ENCODE measurements around the gene BRD4. TPM values are rescaled to one million over a fixed set of nuclear protein-coding genes. Genes with fewer than 3 reads are reported as not detected.

The BRD4 gene
- total and polyA plus RNA-seq, 10 of the 15 experiments (the other 5 are each of a cell fraction or from before 2014, with no cell fraction given): 5.3 to 84.4 (median 11.8) TPM

DNA sequence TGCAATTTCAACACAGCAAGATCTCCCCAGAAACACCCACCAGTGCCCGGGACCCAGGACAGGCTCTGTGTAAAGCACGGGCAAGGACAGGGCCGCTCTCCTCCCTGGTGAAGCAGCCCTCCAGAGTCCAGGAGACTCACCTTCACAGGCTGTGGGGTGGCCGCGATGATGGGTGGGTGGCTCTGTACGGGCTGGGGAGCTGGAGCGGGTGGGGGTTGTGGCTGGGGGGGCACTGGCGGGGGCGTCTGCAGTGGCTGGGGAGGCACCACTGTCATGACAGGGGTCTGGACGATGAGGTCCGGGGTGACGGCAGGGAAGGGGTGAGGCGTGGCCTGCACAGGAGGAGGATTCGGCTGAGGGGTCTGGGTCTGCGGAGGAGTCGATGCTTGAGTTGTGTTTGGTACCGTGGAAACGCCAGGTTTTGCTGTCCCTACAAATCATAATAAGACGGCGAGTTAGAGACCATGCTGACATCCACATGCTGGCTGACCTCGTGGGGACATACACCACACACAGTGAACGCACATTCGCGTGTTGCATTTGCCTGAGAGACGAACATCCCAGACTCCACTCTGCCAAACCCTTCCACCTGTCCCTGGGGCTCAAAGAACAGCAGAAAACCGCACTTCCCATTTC lies 67.0 kb downstream of the BRD4 start:
- ChIA-PET SMC1A (ENCODE audit: uncharacterized antibody, unreplicated experiment) (no interaction called here), POLR2A (no interaction called here), RAD21 (ENCODE audit: unreplicated experiment) (interaction anchor here (0.9 to 1.2 kb wide), 2 partner anchors 23 to 69 kb away, joined by 3 to 4 read pairs; no protein-coding TSS in a partner anchor), CTCF (no interaction called here)
- intact Hi-C loops (cut with micrococcal nuclease; ENCODE audit: unreplicated experiment): no loop called here
- no peak overlapping the region for H3K27ac ChIP-seq (ENCODE audit: control insufficient read depth, insufficient read depth)
- DNase-seq (ENCODE audit: low read depth, low spot score) (no peak), FAIRE-seq (no peak), ATAC-seq (no peak)
- no peak overlapping the region for H3K4me3 ChIP-seq
- no peaks in the 10 kb centered on the region for H3K9me3 ChIP-seq (replicated peaks; ENCODE audit: control insufficient read depth, insufficient read depth, low read length)
- BruUV-seq (replicated peaks): no TSS peak
- 0 out of 2 replicates have a peak, but pooled peaks cover 2% of the 10 kb centered on the region for H3K79me2 ChIP-seq (ENCODE audit: control insufficient read depth, insufficient read depth, low read length)
- H3K9ac ChIP-seq (ENCODE audit: control insufficient read depth, insufficient read depth, low read length): no peak overlapping the region
- TF ChIP-seq RFX5 (IDR thresholded peaks at IDR 0.05; ENCODE audit: low read depth, low read length) (no peak), RAD51 (IDR thresholded peaks at IDR 0.05) (no peak), CHD4 (IDR thresholded peaks at IDR 0.05) (no peak), POU2F2 (IDR thresholded peaks at IDR 0.05; ENCODE audit: borderline replicate concordance, low read depth, low read length) (no peak), ZSCAN29 (IDR thresholded peaks at IDR 0.05) (no peak)
- peaks cover 38 to 59% of the 10 kb centered on the region in 2 experiments for H3K36me3 ChIP-seq (ENCODE audit: control insufficient read depth in 2 of 2, insufficient read depth in 2 of 2, low read length in 1 of 2)
- H3K4me2 ChIP-seq (ENCODE audit: control insufficient read depth, insufficient read depth): no peak overlapping the region
- no peaks in the 10 kb centered on the region for H3K27me3 ChIP-seq (replicated peaks in 1 of 2; ENCODE audit: control insufficient read depth in 2 of 2, insufficient read depth in 2 of 2, low read length in 1 of 2)
- no peaks in the 10 kb centered on the region for H3K4me1 ChIP-seq (ENCODE audit: control insufficient read depth, insufficient read depth, low read length)
- in situ Hi-C loops (cut with MboI): loop anchor here (5.0 kb wide), 1 partner anchor 292 kb away; no protein-coding TSS in a partner anchor
- peaks cover 7% of the 10 kb centered on the region for H4K20me1 ChIP-seq (ENCODE audit: control insufficient read depth, insufficient read depth)
- WGBS (ENCODE audit: insufficient coverage, insufficient replicate concordance, low lambda C conversion rate, missing lambda C conversion rate): 94% methylated on average over 18 of the region's 26 CpGs
- no peak overlapping the region for H2AFZ ChIP-seq (ENCODE audit: control insufficient read depth, low read depth, low read length)

DNA sequence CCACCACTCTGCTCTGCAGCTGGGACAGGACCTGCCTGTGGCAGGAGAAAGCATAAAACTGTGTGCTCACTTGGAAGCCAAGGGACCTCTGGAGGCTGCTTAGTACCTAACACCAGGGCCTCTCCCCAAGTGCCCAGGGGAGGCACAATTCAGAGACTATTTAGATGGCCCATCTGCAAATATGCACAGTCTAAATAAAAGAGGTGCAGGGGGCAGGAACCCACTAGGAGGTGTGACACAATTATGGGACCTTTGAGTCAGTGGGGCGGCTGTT lies 67.5 kb downstream of the BRD4 start:
- no TSS peak for BruUV-seq (replicated peaks)
- Histone ChIP-seq H3K36me3 (ENCODE audit: control insufficient read depth in 2 of 2, insufficient read depth in 2 of 2, low read length in 1 of 2) (peaks cover 38 to 57% of the 10 kb centered on the region in 2 experiments), H3K27ac (ENCODE audit: control insufficient read depth, insufficient read depth) (no peak overlapping the region), H4K20me1 (ENCODE audit: control insufficient read depth, insufficient read depth) (peaks cover 7% of the 10 kb centered on the region), H3K9me3 (replicated peaks; ENCODE audit: control insufficient read depth, insufficient read depth, low read length) (no peaks in the 10 kb centered on the region), H3K4me3 (no peak overlapping the region), H3K9ac (ENCODE audit: control insufficient read depth, insufficient read depth, low read length) (no peak overlapping the region), H3K27me3 (replicated peaks in 1 of 2; ENCODE audit: control insufficient read depth in 2 of 2, insufficient read depth in 2 of 2, low read length in 1 of 2) (no peaks in the 10 kb centered on the region), H3K4me1 (ENCODE audit: control insufficient read depth, insufficient read depth, low read length) (no peaks in the 10 kb centered on the region), H2AFZ (ENCODE audit: control insufficient read depth, low read depth, low read length) (no peak overlapping the region), H3K4me2 (ENCODE audit: control insufficient read depth, insufficient read depth) (no peak overlapping the region), H3K79me2 (ENCODE audit: control insufficient read depth, insufficient read depth, low read length) (0 out of 2 replicates have a peak, but pooled peaks cover 2% of the 10 kb centered on the region)
- ATAC-seq: peak; percentile 27; the same call in 2 of the 3 replicates
- POLR2A ChIA-PET: no interaction called here
- SMC1A ChIA-PET (ENCODE audit: uncharacterized antibody, unreplicated experiment): no interaction called here
- FAIRE-seq: no peak
- CTCF ChIA-PET: interaction anchor here (1.8 kb wide), 1 partner anchor 291 kb away, joined by 6 read pairs; no protein-coding TSS in a partner anchor
- intact Hi-C loops (cut with micrococcal nuclease; ENCODE audit: unreplicated experiment): loop anchor here (1.0 to 5.0 kb wide), 2 partner anchors 112 to 291 kb away; partner anchors contain the start of gene AKAP8
- no peak for DNase-seq (ENCODE audit: low read depth, low spot score)
- WGBS (ENCODE audit: insufficient coverage, insufficient replicate concordance, low lambda C conversion rate, missing lambda C conversion rate): 100% methylated on average over 1 of the region's 1 CpG
- RAD21 ChIA-PET (ENCODE audit: unreplicated experiment): no interaction called here
- in situ Hi-C loops (cut with MboI): loop anchor here (5.0 kb wide), 1 partner anchor 292 kb away; no protein-coding TSS in a partner anchor
- no peak for TF ChIP-seq JUND (IDR thresholded peaks at IDR 0.05; ENCODE audit: low read depth, low read length)
- no peak for TF ChIP-seq WRNIP1 (IDR thresholded peaks at IDR 0.05; ENCODE audit: borderline replicate concordance, low read depth, low read length)
- TF ChIP-seq TCF12 (IDR thresholded peaks at IDR 0.05; ENCODE audit: low read depth, low read length): no peak
